SH-SY5Y (cell line): ENCODE measurements around the gene OTOG.

ENCODE experiments used
- GATA2 ChIP-seq: IDR thresholded peaks from 2 replicates; pipeline ENCODE4 v1.6.1; 2011; ENCODE audit warnings: mild to moderate bottlenecking, low read depth, low read length
- GATA3 ChIP-seq: IDR thresholded peaks from 2 replicates; pipeline ENCODE4 v1.6.1; 2011; ENCODE audit warnings: low read depth, mild to moderate bottlenecking, low read length, moderate library complexity

Gene OTOG

GRCh38 chr11:17604201-17604914 is 57.3 kb downstream of the OTOG start:
- TF ChIP-seq GATA2 (no peak), GATA3 (no peak)

GRCh38 chr11:17604915-17605233 is 57.8 kb downstream of the OTOG start:
- no peak for TF ChIP-seq GATA2
- TF ChIP-seq GATA3 = no peak

GRCh38 chr11:17605651-17606122 is 58.6 kb downstream of the OTOG start:
- TF ChIP-seq GATA3 (no peak), GATA2 (no peak)

- TF ChIP-seq GATA2 = no peak
Measured at GRCh38 chr11:17606233-17607082, 59.4 kb downstream of the OTOG start.

- TF ChIP-seq GATA3 (no peak), GATA2 (no peak)
Measured at GRCh38 chr11:17607083-17607429, 60.0 kb downstream of the OTOG start.

GRCh38 chr11:17607591-17608570 is 60.8 kb downstream of the OTOG start:
- no peak for TF ChIP-seq GATA3

GRCh38 chr11:17608821-17609220 is 61.8 kb downstream of the OTOG start:
- TF ChIP-seq GATA2 (no peak), GATA3 (no peak)

- TF ChIP-seq GATA2 = no peak
- TF ChIP-seq GATA3 = no peak
Measured at GRCh38 chr11:17609291-17610084, 62.4 kb downstream of the OTOG start.

GRCh38 chr11:17610085-17610894 is 63.2 kb downstream of the OTOG start:
- TF ChIP-seq GATA3 (no peak), GATA2 (no peak)

GRCh38 chr11:17611049-17611448 is 64.0 kb downstream of the OTOG start:
- no peak for TF ChIP-seq GATA2
- TF ChIP-seq GATA3 = no peak

- TF ChIP-seq GATA2 (no peak), GATA3 (no peak)
Measured at GRCh38 chr11:17611503-17612220, 64.6 kb downstream of the OTOG start.
